RWPE1 (cell line): ENCODE measurements around the gene ZNF736.
A peak's percentile ranks its signal among the peaks of the same experiment; 100 is the strongest.
"Not testable (repeated sequence)": the region's sequence is repeated elsewhere in the genome, so short reads cannot be mapped to it uniquely, and the experiment has no call there.

Experiments used
- CTCF ChIA-PET: fragments of 350-600 bp; sonication (Branson Sonifier 250); formaldehyde crosslinking; extraction: SDS; loops from one replicate; lab custom pipeline; 2021; lab: Yijun Ruan, JAX
- POLR2A ChIA-PET: fragments of 400-600 bp; formaldehyde crosslinking; extraction: SDS; loops from one replicate; lab custom pipeline; 2020; ENCODE audit warnings: antibody characterized with exemption; ENCODE audit not compliant: low non-redundant PET; lab: Yijun Ruan, JAX
- DNase-seq: peaks from one replicate; pipeline ENCODE4 v3.0.0; 2012; ENCODE audit warnings: low spot score
- H3K27ac ChIP-seq: fragments of 450-650 bp; 2 replicates; pipeline ENCODE4 v1.5.1; 2017
- CTCF ChIP-seq: fragments of 450-650 bp; conservative IDR thresholded peaks from 2 replicates; pipeline ENCODE4 v1.5.1; 2017; ENCODE audit warnings: low read depth, mild to moderate bottlenecking

Gene ZNF736

GRCh38 chr7:64313740-64314491, at the start of gene ZNF736:
ZNF736 (plus strand) TSS chr7:64313961; CDS start chr7:64314151, 190 bp downstream.
- peak; percentile 92 for DNase-seq
- CTCF ChIA-PET: interaction anchor here (0.5 to 0.6 kb wide), 2 partner anchors 84 to 426 kb away, joined by 3 read pairs; no protein-coding TSS in a partner anchor
- POLR2A ChIA-PET: no interaction called here
- TF ChIP-seq CTCF: no peak
- H3K27ac ChIP-seq: peak within 1 kb of the TSS; percentile 81

GRCh38 chr7:64266341-64266919, 47.3 kb upstream of the ZNF736 start:
- ChIA-PET POLR2A (no interaction called here), CTCF (no interaction called here)
- H3K27ac ChIP-seq: no peak overlapping the region
- DNase-seq: no peak
- TF ChIP-seq CTCF: no peak

- POLR2A ChIA-PET: no interaction called here
- CTCF ChIA-PET: no interaction called here
- no peak overlapping the region for H3K27ac ChIP-seq
- DNase-seq: no peak
- TF ChIP-seq CTCF: no peak
Observed at GRCh38 chr7:64277630-64278029, 36.1 kb upstream of the ZNF736 start.

- no peak overlapping the region for H3K27ac ChIP-seq
- POLR2A ChIA-PET: no interaction called here
- DNase-seq: no peak
- CTCF ChIA-PET: no interaction called here
- no peak for TF ChIP-seq CTCF
Observed at GRCh38 chr7:64294701-64295420, 18.9 kb upstream of the ZNF736 start.

- H3K27ac ChIP-seq, CTCF ChIA-PET, DNase-seq, POLR2A ChIA-PET: not testable (repeated sequence)
Observed at GRCh38 chr7:64297418-64297817, 16.3 kb upstream of the ZNF736 start.

GRCh38 chr7:64300641-64301405, 12.9 kb upstream of the ZNF736 start:
- TF ChIP-seq CTCF: no peak
- POLR2A ChIA-PET: no interaction called here
- CTCF ChIA-PET: no interaction called here
- peak; percentile 13 for DNase-seq
- H3K27ac ChIP-seq: no peak overlapping the region
